Stimulated activated CD8-positive, alpha-beta memory T cell treated with anti-CD3 and anti-CD28 coated beads, Interleukin-4, amount 100 ng/mL, for 4 hours (primary cell): Measurements from ENCODE around the gene RASSF8.

ENCODE experiments used
- DNase-seq, 2 donors: peaks; one replicate each; pipeline ENCODE4 v3.0.0-alpha.2; 2020; ENCODE audit warnings: low read depth in 2 of 2, low spot score in 1 of 2

RASSF8 gene

GRCh38 chr12:26100666-26101349, 142.3 kb downstream of the RASSF8 start:
- DNase-seq, result no peak

DNA sequence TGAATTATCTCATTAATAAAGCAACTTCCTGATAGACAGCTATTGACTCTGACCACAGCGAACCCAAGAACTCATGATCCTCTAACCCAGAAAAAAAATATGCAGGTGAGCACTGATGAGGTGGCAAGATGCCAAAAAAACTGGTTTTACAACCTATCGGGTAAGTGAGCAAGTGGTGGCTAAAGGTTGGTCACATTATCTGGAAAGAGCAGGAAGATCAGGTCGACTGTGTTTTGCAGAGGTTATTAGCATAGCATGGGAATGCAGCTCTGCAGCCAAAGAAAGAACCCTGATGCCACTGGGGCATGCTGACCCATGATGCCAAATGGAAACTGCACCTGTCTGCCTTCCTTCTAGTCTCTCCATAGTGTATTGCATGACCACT, 142.9 kb downstream of the RASSF8 start:
- DNase-seq, result no peak

- DNase-seq, result no peak
Observed at GRCh38 chr12:26101763-26102162, 143.3 kb downstream of the RASSF8 start.

DNA sequence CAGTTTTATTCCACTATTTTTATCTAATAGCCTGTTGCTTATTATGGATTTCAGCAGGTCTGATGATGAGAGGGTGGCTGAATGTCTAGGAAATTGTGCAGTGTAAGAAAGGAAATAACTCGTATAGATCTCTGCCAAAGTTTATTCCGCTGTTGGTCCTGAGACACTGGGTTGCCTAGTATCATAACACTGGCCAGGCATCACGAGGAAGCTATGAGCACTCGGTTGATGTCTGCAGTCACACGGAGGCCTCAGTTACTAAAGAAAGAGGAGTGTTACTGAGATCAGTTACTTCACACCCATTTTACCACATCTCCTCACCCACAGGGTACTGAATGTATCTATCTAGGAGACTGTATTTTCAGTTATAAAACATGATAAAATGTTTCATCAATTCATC, 144.5 kb downstream of the RASSF8 start:
- DNase-seq, result no peak

DNA sequence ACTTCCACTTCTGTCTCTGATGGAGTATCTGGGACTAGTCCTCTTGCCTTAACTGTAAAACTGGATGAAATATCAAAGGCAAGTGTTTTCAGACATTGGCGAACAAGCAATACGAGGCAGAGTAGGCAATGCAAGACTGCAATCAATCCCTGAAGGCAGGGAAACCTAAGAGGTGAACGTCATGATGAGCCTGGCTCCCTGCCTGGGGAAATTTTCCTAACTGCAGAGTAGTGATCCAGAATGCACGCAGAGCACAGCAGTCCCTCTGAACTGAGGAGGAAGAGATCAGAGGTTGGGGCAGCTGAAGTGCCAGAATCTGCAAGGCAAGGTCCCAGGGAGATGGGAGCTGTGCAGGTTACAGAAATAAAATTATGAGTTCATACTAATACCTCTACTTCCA, 147.9 kb downstream of the RASSF8 start:
- DNase-seq, result no peak

DNA sequence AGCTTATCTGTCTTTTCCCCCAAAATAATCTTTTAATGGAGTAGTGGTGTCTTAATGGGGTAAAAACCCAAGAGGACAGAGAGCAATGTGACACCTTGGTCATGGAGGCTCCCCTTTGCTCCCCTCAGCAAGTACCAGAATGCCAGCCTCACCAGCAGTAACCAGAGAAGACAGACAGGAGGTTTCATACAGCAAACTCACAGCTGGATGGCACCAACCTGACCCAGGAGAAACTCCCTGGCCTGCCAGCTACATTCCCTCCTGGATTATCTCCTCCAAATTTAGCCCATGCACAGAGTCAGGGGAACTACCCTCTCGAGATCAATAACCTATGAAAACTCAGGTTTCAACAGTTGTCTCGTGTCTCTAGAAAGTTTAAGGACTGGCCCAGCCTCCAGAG, 150.4 kb downstream of the RASSF8 start:
- DNase-seq, result no peak

DNA sequence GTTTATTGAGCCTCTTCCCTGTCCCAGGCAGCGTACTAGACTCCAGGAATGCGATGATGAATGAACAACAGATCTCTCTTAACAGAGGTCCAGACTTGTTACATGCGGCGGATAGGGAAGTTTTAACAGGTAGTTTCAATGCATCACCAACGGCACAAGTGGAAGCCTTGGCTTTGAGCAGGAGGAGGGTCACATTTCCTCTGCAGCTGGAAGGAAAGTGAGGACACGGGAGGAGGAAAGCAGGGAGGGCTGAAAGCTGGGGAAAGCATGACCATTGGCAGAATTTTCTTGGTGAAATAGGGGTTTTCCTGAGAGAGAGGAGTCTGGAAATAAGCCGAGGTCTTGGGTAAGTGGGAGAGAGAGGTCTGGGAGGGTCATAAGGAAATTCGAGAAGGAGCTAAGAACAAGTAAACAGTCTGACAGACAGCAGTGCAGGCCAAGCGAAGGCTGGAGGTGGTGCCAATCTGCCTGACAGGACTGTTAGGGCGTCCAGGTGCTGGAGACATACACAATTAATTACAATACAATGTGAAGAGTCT, 150.9 kb downstream of the RASSF8 start:
- DNase-seq, result no peak

GRCh38 chr12:26112232-26112631, 153.8 kb downstream of the RASSF8 start:
- no peak for DNase-seq

GRCh38 chr12:26112703-26113147, 154.2 kb downstream of the RASSF8 start:
- DNase-seq, result no peak

- no peak for DNase-seq
Observed at GRCh38 chr12:26113181-26113654, 154.7 kb downstream of the RASSF8 start.

DNA sequence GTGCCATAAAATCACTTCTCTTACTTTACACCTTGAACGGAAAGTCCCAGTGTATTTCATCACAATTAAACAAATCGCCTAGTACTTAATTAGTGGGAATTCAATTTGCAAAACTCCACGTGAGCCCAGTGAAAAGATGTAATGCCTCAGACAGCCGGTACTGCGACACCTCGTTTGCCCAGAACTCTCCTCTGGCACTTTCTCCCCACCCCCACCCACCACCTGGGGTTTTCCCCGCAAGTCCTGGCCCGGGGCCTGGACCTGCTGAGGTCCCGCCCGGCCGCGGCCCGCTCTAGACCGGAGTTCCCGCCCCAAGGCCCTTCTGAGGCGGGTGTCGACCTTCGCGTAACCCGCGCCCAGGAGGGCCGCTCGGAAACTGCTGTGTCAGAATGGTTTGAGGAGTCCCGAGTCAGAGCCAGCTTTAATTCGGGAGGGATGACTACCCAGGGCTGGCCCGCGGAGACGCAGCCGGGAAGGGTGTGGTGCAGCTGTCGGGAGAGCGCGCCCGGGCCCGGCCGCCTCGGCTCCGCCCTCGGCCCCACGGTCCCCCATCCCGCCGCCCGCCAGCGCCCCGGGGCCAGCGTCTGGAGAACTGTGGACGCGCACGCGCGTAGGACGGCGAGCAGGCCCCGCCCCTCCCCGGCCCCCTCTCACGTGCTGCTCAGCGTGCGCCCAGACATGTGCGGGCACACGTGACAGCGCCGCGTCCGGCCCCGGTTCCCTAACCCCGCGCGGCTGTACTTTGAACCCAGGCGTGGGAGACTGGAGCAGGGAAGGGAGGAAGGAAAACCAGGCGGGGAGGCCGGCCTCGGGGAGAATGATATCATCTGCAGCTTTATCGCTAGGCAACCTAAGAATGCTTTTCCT, 155.6 kb downstream of the RASSF8 start:
- DNase-seq, result peak; percentile 39 to 66

GRCh38 chr12:26114720-26115401, 156.4 kb downstream of the RASSF8 start:
- DNase-seq, result no peak

DNA sequence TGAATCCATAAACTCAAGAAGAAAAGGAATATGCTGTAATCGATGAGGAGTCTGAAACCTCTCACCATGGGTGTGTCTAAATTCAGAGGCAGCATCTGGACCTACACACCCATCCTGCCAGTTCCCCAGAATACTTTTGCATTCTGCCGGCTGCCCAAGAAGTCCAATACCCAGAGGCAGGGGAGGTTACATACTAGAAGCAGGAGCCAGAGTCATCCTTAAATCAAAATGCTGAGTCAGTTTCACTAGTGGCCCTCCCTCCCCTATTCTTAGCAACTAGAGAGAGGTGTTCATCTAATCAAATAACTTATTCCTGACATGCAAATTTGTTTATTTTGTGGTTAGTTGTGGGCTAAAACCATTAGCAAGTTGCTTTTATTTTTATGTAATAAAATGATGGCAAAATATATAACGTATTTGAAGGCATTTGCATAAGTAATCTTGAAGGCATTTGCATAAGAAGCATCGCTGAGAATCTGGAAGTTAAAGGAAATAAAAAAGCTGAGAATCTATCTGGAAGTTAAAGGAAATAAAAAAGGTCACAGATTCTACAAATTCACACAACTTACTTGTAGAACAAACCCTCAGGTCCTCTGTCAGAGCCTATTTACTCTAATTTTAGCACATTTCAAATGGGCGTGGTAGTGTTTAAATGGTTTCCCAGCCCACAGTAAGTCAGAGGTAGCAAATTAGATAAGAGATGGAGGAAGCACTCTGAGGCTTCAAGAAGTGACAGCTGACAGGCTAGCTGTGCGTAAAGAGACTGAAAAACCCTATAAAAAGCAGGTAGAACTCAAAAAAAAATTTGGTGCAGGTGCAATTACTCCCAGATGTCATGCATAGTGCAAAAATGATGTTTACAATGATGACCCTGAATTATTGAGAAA, 158.6 kb downstream of the RASSF8 start:
- no peak for DNase-seq

- DNase-seq, result no peak
Observed at GRCh38 chr12:26118308-26118707, 159.8 kb downstream of the RASSF8 start.

DNA sequence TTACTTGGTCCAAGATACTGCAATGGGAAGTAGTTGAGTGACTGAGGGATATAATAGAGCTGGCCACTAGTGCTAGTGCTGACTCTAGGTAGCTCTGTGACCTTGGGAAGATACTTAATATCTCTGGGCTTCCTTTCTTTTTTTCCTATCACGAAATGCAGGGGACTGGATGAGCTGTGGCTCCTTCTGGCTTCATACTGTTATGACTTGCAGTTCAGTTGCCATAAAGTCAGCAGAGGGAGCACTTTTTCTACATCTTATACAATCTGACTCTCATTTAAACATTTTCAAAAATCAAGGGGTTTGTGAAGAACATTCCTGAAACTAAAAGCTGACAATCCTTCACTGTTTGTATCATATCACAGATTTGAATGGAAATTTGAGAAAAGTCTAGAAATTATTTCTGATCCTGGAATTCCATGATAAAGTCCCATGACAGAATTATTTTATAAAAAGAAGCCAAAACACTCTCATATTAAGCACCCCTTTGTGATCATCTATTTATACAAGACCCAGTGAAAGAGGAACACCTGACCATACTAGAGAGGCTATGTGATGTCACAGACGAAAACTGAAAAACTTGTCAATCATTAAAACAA, 161.0 kb downstream of the RASSF8 start:
- no peak for DNase-seq

DNA sequence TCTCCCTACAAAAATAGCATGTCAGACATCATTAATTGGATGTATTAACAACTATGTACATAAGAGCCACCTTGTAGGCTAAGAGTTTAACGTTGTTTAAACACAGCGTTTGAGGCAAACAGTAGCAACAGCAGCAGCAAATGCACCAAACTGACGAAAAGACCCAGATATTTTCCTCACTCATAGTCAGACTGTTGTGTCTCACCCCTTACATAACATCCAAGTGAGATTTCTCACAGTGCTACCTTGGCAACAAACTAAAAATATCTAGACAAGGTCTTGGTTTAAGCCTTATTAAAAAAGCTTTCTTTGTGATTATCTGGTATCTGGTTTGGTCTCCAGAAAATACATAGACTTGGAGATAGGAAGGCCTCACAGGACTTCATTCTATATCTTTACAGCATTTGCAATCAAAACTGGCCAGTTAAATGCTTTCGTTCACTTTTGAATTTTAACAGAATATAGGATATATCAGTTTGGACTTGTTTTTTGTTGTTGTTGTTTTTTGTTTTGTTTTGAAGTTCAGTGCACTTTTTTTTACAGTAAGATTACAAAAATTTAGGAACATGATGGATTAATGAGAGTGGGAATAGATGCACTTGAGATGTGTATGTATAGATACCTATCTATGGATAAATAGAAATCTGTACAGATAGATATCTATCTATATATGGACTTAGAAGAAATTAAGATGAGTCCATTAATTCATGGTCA, 162.2 kb downstream of the RASSF8 start:
- DNase-seq, result no peak

- DNase-seq, result no peak
Observed at GRCh38 chr12:26121323-26122060, 163.0 kb downstream of the RASSF8 start.

DNA sequence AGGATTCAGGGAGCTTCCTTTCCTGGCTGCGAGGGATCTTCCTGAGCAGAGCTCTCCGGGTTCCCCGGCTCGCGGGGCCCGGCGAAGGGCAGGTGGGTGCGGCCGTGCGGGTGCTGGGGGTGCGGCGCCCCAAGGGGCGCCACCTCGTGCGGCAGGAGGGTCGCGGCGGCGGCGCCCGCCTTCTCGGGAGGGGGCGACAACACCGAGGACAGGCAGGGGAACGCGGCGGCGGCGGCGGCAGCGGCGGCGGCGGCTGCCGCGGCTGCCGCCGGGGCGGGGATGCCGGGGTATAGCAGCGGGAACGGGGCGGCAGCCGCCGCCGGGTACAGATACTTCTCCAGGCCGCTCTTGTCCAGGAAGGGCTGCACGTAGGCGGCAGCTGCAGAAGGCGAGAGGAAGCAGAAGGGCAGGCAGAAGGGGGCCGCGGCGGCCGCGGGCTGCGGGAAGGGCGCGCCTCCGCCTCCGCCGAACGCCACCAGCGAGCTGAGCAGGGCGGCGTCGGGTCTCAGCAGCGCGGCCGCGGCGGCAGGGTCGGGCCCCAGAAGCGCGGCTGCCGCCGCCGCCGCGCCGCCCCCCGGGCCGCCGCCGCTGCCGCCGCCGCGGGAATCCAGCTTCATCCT, 163.7 kb downstream of the RASSF8 start:
- DNase-seq, result no peak
